Heart left ventricle (tissue), 16 donors: ENCODE measurements around the gene RORC. TPM values are rescaled to one million over a fixed set of nuclear protein-coding genes. Genes with fewer than 3 reads are reported as not detected.

Source experiments
- ATAC-seq, 4 donors: fragments of 200-7000 bp; cut with Tn5 transposase; one replicate each; pipeline ENCODE4 v1.9.1; 2020 to 2022; ENCODE audit warnings: moderate library complexity in 4 of 4, mild to moderate bottlenecking in 3 of 4, moderate number of reproducible peaks in 1 of 4
- DNase-seq, 5 donors: peaks; one replicate each; pipeline ENCODE4 v3.0.0-alpha.2; 2020
- H3K27ac ChIP-seq, 12 donors: fragments of 200-600 bp; sonication (generic) in 4 of 12; one replicate each; pipeline versions ENCODE4 v1.5.0 to v1.8.0; 2016 to 2022; ENCODE audit warnings: mild to moderate bottlenecking in 2 of 12
- H3K27me3 ChIP-seq, 9 donors: fragments of 200-600 bp; sonication (generic) in 2 of 9; one replicate each; pipeline versions ENCODE4 v1.5.1 to v1.8.0; 2016 to 2022; ENCODE audit warnings: mild to moderate bottlenecking in 3 of 9
- H3K36me3 ChIP-seq, 9 donors: fragments of 200-600 bp; sonication (generic) in 2 of 9; one replicate each; pipeline versions ENCODE4 v1.5.0 to v1.8.0; 2018 to 2022; ENCODE audit warnings: mild to moderate bottlenecking in 2 of 9
- H3K4me1 ChIP-seq, 12 donors: fragments of 200-600 bp; sonication (generic) in 4 of 12; one replicate each; pipeline versions ENCODE4 v1.5.0 to v1.8.0; 2016 to 2022; ENCODE audit warnings: mild to moderate bottlenecking in 3 of 12
- H3K4me3 ChIP-seq, 12 donors: fragments of 200-600 bp; sonication (generic) in 4 of 12; one replicate each; pipeline versions ENCODE4 v1.5.0 to v1.8.0; 2017 to 2022; ENCODE audit warnings: mild to moderate bottlenecking in 9 of 12, moderate library complexity in 4 of 12
- H3K9me3 ChIP-seq, 12 donors: fragments of 200-600 bp; sonication (generic) in 4 of 12; one replicate each; pipeline versions ENCODE4 v1.5.0 to v1.8.0; 2016 to 2022; ENCODE audit warnings: mild to moderate bottlenecking in 1 of 12
- POLR2A ChIP-seq, 2 donors: fragments of 450-650 bp; IDR thresholded peaks; one replicate each; pipeline ENCODE4 v1.6.1; 2017; ENCODE audit warnings: antibody characterized with exemption in 2 of 2, mild to moderate bottlenecking in 2 of 2, moderate library complexity in 2 of 2
- WGBS, 4 donors: extraction: QIAGEN DNeasy Blood & Tissue Kit in 2 of 4; methylation state at CpG; one replicate each; pipeline versions ENCODE4 v1.1.5 to v1.1.7; 2013 to 2018; 5-methylcytosine and 5-hydroxymethylcytosine counted together
- intact Hi-C, 10 donors: fragments of 100-400 bp; cut with DNase I; formaldehyde crosslinking; loops; one replicate each; pipeline versions ENCODE4 v1.11.1 to v1.14.2; 2022
- polyA plus RNA-seq, 2 donors: library from polyadenylated mRNA; stranded (reverse); fragments of 200-250 nt; gene quantifications; one replicate each; pipeline ENCODE4 v1.2.3, GENCODE V29; 2013
- total RNA-seq, 9 donors: library from RNA; depleted of rRNA in 2 of 9; stranded (reverse); fragments of >200 nt in 2 of 9; fragmentation: NEBNext Ultra II Directional in 3 of 9; extraction: Animal tissue kit (Norgen Biotek cat#: 25700) in 3 of 9; gene quantifications; one replicate each; pipeline versions ENCODE4 v1.1.0 to v1.2.4, GENCODE V29; 2016 to 2023
- TF ChIP-seq, protein P1 (sequence below), 12 donors: fragments of 200-600 bp; sonication (generic) in 4 of 12; IDR thresholded peaks; one replicate each; pipeline versions ENCODE4 v1.5.0 to v1.8.0; 2018 to 2022; ENCODE audit warnings: antibody characterized with exemption in 12 of 12, mild to moderate bottlenecking in 5 of 12
- donor health status: ischemic (EF 13 %, LVEDD 7.1; RV severe dilation, severe dysfunction).
- donor health status: healthy with polysubstance abuse.
- donor health status: DM: no; HTN: yes; CAD: no.
- donor health status: DM: no; HTN: no; CAD: no.
- donor health status: ischemic (EF 25% LVEDD 6.9; RV normal size, moderate dysfunction).
- donor health status: ischemic (EF 25% LVEDD 5.7; RV mildly dilated, moderate dysfunction).
- donor health status: healthy.
- donor health status: DM: yes; HTN: yes; CAD: no.
- donor health status: ischemic (EF 35%, LVEDD 5.7; RV mildly dilated, moderate dysfunction).
- donor health status: nonischemic (EF 11% LVEDD 7.7; RV severe dilation, severe dysfunction).
- donor health status: DM: yes; HTN: yes; CAD: no.
- donor health status: PGD.
- donor health status: ischemic (EF 29% LVEDD 5.4; RV normal size, mild dysfunction).
- donor health status: nonischemic (EF 23%, LVEDD 6.1; RV moderate dilation, normal function).

RORC gene
- total and polyA plus RNA-seq, 11 donors, result 3.6 to 58.9 (median 11.8) TPM

DNA sequence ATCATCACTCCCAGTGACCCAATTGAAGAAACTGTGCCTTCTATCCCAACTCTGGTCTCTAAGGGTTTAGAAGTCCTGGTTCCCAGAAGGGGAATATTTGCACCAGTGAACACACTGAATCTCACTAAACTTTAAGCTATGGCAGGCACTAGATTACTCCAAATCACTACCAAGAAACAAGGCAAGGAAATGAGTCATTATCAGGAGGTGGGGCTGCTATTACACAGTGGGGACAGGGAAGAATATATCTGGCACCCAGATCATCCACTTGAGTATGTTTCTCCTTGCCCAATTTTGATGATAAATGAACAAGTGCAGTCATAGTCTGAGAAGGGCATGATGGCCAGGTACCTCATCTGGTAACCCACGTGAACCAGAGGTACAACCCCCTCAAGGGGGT lies 75.3 kb downstream of the RORC start:
- no peaks in the 10 kb centered on the region for H3K9me3 ChIP-seq
- TF ChIP-seq, protein P1, sequence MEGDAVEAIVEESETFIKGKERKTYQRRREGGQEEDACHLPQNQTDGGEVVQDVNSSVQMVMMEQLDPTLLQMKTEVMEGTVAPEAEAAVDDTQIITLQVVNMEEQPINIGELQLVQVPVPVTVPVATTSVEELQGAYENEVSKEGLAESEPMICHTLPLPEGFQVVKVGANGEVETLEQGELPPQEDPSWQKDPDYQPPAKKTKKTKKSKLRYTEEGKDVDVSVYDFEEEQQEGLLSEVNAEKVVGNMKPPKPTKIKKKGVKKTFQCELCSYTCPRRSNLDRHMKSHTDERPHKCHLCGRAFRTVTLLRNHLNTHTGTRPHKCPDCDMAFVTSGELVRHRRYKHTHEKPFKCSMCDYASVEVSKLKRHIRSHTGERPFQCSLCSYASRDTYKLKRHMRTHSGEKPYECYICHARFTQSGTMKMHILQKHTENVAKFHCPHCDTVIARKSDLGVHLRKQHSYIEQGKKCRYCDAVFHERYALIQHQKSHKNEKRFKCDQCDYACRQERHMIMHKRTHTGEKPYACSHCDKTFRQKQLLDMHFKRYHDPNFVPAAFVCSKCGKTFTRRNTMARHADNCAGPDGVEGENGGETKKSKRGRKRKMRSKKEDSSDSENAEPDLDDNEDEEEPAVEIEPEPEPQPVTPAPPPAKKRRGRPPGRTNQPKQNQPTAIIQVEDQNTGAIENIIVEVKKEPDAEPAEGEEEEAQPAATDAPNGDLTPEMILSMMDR (IDR thresholded peaks at IDR 0.05), result no peak
- TF ChIP-seq POLR2A (IDR thresholded peaks at IDR 0.05), result no peak
- no peaks in the 10 kb centered on the region for H3K4me1 ChIP-seq
- DNase-seq, result no peak
- intact Hi-C loops, result no loop called here
- 64 to 83% (median 78%) methylated on average over 1 of the region's 1 CpG for WGBS, 4 donors
- no peaks in the 10 kb centered on the region for H3K27me3 ChIP-seq
- no peak for ATAC-seq
- peaks cover 0 to 51% (median 36%) of the 10 kb centered on the region in 9 donors for H3K36me3 ChIP-seq
- no peak overlapping the region for H3K27ac ChIP-seq
- no peak overlapping the region for H3K4me3 ChIP-seq

Other genes with a start within 250 kb of the RORC start
- gene SNX27, start 219.8 kb downstream of the RORC start, total RNA-seq, result 10 to 100 TPM; 21.6 to 39.4 (median 33.2) TPM
- 10 to 100 TPM in 1 of 2 donors, 1 to 10 TPM in 1; 9.6 to 17.6 TPM for gene SNX27, start 219.8 kb downstream of the RORC start, polyA plus RNA-seq
- not detected for gene CELF3, start 115.0 kb downstream of the RORC start, total RNA-seq
- not detected for gene CELF3, start 115.0 kb downstream of the RORC start, polyA plus RNA-seq
- gene RIIAD1, start 110.3 kb downstream of the RORC start, total RNA-seq, result 10 to 100 TPM in 2 of 9 donors, 1 to 10 TPM in 6, not detected in 1; 2.3 to 20.8 (median 6.0) TPM
- gene RIIAD1, start 110.3 kb downstream of the RORC start, polyA plus RNA-seq, result 10 to 100 TPM in 1 of 2 donors, not detected in 1; 13.1 TPM
- gene MRPL9, start 68.3 kb downstream of the RORC start, total RNA-seq, result 10 to 100 TPM; 35.8 to 53.2 (median 46.3) TPM
- 10 to 100 TPM; 45.2 to 57.9 TPM for gene MRPL9, start 68.3 kb downstream of the RORC start, polyA plus RNA-seq
- gene TDRKH, start 41.3 kb downstream of the RORC start, total RNA-seq, result 1 to 10 TPM; 3.2 to 9.8 (median 4.8) TPM
- gene TDRKH, start 41.3 kb downstream of the RORC start, polyA plus RNA-seq, result 1 to 10 TPM; 2.7 to 6.5 TPM
- 1 to 10 TPM in 1 of 9 donors, under 1 TPM in 8; 0.37 to 1.0 (median 0.60) TPM for gene LINGO4, start 26.4 kb downstream of the RORC start, total RNA-seq
- under 1 TPM; 0.11 to 0.38 TPM for gene LINGO4, start 26.4 kb downstream of the RORC start, polyA plus RNA-seq
- gene C2CD4D, start 8.0 kb upstream of the RORC start, total RNA-seq, result under 1 TPM in 2 of 9 donors, not detected in 7; 0.14 to 0.28 TPM
- gene C2CD4D, start 8.0 kb upstream of the RORC start, polyA plus RNA-seq, result not detected
- gene THEM5, start 21.9 kb upstream of the RORC start, total RNA-seq, result under 1 TPM in 1 of 9 donors, not detected in 8; 0.52 TPM
- not detected for gene THEM5, start 21.9 kb upstream of the RORC start, polyA plus RNA-seq
- gene THEM4, start 77.7 kb upstream of the RORC start, total RNA-seq, result 10 to 100 TPM; 14.2 to 17.0 (median 15.0) TPM
- gene THEM4, start 77.7 kb upstream of the RORC start, polyA plus RNA-seq, result 10 to 100 TPM; 14.8 to 25.5 TPM
- gene S100A10, start 162.1 kb upstream of the RORC start, total RNA-seq, result 100 to 1,000 TPM in 7 of 9 donors, 10 to 100 TPM in 2; 55.5 to 403 (median 156) TPM
- 100 to 1,000 TPM; 258 to 387 TPM for gene S100A10, start 162.1 kb upstream of the RORC start, polyA plus RNA-seq
- gene S100A11, start 205.2 kb upstream of the RORC start, total RNA-seq, result 100 to 1,000 TPM in 4 of 9 donors, 10 to 100 TPM in 5; 44.9 to 368 (median 80.7) TPM
- gene S100A11, start 205.2 kb upstream of the RORC start, polyA plus RNA-seq, result 100 to 1,000 TPM; 179 to 571 TPM